Measurements from ENCODE around the gene CCDC178.

CCDC178 gene

GRCh38 chr18:33113416-33113815 is 327.1 kb downstream of the CCDC178 start:
- no peak for FAIRE-seq

DNA sequence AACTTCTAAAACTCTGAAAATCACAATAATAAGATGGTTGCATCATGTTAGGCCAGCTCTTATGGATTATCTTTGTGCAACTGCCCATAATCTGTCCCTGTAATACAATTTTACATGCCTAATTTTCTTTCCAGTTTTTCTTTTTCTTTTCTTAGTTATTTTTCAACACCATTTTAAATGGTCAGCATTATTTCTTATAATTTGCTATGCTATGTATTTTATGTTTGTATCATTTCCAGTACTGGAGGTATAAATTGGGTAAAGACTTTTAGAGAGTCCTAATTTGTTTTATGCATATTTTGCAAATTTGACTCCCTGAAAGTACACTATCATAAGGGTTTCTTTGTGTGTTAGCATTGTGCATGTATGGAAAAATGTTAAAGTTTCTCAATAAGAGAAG is 333.0 kb downstream of the CCDC178 start:
- FAIRE-seq = no peak

- no peak for FAIRE-seq
Observed at GRCh38 chr18:33101316-33101715, 339.2 kb downstream of the CCDC178 start.

- no peak for FAIRE-seq
Observed at GRCh38 chr18:33099626-33100025, 340.9 kb downstream of the CCDC178 start.

- no peak for FAIRE-seq
Observed at GRCh38 chr18:33097126-33097525, 343.4 kb downstream of the CCDC178 start.

DNA sequence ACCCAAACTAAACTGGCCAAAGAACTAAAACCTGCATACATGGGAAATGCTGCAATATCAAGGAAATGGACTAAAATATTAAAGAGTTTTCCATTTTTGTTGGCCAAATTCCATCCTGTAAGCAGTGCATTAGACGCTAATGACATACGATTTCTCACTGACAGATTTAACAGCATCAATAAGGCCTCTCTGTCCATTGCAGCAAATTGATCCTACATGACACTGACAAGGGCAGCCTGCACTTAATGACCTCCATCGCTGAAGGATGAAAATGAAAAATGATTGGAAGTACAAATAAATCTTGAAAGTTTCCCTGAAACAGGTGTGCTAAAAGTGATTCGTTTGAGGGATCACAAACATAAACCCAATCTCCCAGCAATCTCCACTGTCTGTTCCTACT is 350.1 kb downstream of the CCDC178 start:
- FAIRE-seq = no peak

GRCh38 chr18:33076601-33077000 is 363.9 kb downstream of the CCDC178 start:
- FAIRE-seq = no peak

- FAIRE-seq = no peak
Observed at GRCh38 chr18:33074125-33074524, 366.4 kb downstream of the CCDC178 start.

- no peak for FAIRE-seq
Observed at GRCh38 chr18:33062834-33063364, 377.6 kb downstream of the CCDC178 start.

DNA sequence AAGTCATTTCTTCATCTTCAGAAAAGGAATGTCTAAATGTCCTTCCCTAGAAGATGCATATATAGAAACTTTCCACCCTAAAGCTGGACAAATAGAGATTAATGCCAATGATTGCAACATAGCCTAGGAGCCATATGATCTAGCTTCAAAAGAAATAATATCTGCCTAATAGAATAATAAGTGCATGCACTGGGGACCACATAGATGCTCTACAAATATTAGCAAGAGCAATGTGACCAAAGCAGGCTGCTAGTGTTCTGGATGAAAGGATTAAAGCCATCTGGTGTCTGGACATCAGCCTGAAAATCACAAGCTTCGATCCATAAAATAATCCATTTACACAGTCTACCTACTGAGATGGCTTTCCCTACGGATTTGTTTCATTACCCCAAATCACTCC is 387.6 kb downstream of the CCDC178 start:
- FAIRE-seq = no peak

GRCh38 chr18:33051407-33051806 is 389.1 kb downstream of the CCDC178 start:
- FAIRE-seq = no peak

DNA sequence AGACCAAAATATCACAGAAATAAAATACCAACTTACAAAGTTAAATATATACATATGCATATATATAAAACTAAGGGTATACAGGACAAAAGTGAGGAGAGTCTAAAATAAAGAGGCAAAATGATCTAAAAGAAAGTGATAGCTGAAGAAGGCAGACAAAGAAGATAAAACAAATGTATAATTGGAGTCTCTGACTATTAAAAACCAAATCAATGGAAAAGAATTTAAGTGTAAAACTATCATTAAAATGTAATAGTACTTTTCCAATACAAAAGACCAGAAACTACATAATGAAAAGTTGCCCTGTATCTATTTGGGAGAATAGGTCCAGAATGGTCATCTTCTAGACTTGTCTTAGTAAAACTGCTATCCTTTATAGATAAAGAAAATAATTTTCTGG is 400.3 kb downstream of the CCDC178 start:
- FAIRE-seq = no peak

DNA sequence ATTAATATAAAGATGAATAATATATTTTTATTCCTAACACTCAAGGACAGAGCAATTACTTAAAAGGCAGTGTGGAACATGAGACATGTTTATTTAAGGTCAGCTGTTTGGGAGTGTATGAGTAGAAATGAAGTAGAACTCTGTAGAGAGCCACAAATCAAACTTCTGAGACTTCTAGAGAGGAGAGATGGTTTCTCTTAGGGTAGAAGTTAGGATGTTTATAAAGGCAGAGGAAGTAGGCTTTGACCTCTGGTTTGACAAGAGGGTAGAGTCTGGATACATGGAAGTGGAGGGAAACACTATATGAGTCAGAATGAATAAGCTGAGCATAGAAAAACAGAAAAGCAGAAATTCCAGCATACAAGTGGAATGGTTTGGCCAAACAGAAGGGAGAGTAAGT is 405.6 kb downstream of the CCDC178 start:
- no peak for FAIRE-seq

DNA sequence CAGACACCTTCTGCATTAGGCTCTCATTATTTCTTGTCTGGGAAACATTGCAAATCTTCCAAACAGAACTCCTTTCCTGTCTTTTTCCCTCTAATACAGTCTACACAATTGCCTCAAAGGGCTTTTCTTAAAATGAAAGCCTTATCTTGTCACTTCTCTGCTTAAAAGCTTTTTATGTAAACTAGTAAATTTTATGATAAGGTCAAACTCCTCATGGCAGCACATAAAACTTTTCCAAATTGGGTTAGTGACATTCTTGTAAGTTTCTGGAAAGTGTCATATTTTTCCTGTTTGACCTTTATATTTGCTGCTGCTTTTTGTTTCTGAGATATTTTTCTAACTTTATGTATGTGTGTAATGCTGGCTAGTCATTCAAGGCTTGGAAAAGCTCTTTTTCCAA is 406.3 kb downstream of the CCDC178 start:
- FAIRE-seq = no peak

GRCh38 chr18:33022370-33022769 is 418.2 kb downstream of the CCDC178 start:
- FAIRE-seq = no peak

GRCh38 chr18:33020877-33021276 is 419.6 kb downstream of the CCDC178 start:
- no peak for FAIRE-seq

DNA sequence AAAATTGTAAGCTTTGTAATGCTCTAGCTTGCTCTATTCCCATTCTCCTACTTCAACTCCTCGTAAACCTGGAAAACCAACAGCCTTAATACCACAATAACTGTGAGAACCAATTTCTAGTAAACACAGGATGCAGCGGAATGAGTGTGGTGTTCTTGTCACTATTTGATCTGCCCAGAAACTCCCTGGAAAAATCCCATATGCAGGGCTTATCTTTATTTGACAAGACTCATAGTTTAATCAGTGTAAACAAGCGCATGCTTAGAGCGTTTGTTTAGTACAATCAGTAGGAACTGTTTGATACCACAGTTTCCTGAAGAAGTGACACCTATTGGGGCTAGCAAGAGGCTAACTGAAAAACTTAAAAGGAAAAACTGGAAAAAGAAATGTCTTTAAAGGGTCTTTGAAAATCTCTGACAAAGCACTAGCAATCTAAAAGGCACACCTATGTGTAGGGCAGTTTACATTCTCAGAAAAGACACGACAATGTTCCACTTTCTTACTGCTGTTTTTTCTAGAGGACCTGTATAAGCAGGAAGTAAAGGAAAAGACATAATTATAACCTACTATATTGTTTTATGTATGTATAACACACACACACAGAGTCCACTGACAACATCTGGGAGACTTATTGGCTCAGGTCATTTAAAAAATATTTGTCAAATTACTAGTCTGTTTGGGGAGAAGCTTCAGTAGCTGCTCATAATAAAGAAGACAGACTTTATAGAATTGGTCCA is 426.3 kb downstream of the CCDC178 start:
- FAIRE-seq = no peak

- no peak for FAIRE-seq
Observed at GRCh38 chr18:33010149-33010548, 430.4 kb downstream of the CCDC178 start.

DNA sequence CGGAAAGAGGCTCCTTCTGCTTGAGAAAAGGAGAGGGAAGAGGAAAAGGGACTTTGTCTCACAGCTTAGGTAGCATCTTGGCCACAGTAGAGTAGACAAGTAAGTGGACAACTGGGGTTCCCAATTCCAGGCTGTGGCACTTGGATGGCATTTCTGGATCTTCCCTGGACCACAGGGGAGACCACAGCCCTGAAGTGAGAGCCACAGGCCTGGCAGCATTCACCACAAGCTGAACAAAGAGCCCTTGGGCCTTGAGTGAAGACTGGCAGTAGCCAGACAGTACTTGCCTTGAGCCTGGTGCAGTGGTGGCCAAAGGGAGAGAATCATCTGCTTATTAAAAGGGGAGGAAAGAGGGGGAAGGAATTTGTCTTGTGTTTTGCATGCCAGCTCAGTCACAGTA is 441.6 kb downstream of the CCDC178 start:
- no peak for FAIRE-seq

- FAIRE-seq = no peak
Observed at GRCh38 chr18:32998285-32998684, 442.2 kb downstream of the CCDC178 start.

DNA sequence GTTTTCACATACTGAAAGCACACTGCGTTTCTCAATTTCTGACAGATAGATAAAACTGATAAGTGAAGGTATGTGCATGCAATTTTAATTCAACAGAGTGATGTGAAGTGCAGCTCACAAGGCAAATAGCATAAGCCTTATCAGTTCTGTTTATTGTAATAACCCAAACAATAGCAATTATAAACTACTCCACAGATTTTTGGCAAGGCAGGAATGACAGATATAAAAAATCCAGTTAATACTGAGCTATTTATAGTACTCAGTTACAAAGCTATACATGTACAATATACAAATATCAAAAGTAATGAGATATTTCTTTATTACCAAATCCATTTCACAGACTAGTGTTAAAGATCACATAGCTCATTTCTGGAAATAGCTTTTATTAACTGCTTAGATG is 456.8 kb downstream of the CCDC178 start:
- FAIRE-seq = no peak

GRCh38 chr18:32980896-32981295 is 459.6 kb downstream of the CCDC178 start:
- no peak for FAIRE-seq

GRCh38 chr18:32975501-32975900 is 465.0 kb downstream of the CCDC178 start:
- no peak for FAIRE-seq

- no peak for FAIRE-seq
Observed at GRCh38 chr18:32975163-32975436, 465.4 kb downstream of the CCDC178 start.

DNA sequence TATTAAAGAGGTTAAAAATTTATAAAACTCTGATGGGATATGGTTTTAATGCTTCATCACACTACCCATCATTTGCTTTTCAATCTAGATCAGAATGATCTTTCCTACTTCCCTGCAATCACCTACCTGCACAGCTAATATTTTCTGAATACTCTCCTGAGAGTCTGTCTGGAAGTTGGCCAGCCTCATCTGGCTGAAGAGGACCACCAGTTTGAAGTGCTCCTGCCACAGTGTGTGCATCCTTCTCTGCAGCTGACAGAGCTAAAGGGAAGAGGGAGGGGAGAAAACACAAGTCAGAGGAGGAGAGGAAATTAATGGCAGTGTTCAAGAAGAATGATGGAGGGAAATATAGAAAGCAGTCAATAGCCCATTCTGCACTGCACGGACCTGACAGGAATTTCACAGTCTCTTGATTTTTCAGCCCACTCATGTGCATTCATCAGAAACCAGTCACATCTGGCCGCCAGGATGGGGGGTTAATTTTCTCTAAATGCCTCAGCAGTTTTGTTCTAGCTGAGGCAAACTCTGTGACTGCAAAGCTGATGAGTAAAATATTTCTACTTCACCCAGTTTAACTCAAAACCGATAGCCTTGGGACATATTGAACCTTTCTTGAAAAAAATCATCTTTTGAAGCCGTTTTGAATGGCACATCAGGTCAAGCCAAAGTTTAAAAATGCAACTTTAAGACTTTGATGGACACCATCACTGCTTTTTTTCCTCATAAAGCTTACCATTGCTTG is 465.9 kb downstream of the CCDC178 start:
- no peak for FAIRE-seq
